Breast epithelium (tissue), 4 donors: ENCODE measurements around the gene SNX33. TPM values are rescaled to one million over a fixed set of nuclear protein-coding genes. Genes with fewer than 3 reads are reported as not detected.

Experiments
- DNase-seq, 2 donors: peaks; one replicate each; pipeline ENCODE4 v3.0.0-alpha.2; 2019; ENCODE audit warnings: low spot score in 2 of 2
- H3K27ac ChIP-seq, 2 donors: fragments of 200-600 bp; sonication (generic) in 1 of 2; one replicate each; pipeline ENCODE4 v1.5.1; 2016 to 2019; ENCODE audit warnings: mild to moderate bottlenecking in 1 of 2
- H3K27me3 ChIP-seq, 2 donors: fragments of 200-600 bp; sonication (generic) in 1 of 2; one replicate each; pipeline versions ENCODE4 v1.5.1 to v1.6.0; 2017 to 2019; ENCODE audit warnings: control low read depth in 1 of 2, mild to moderate bottlenecking in 1 of 2
- H3K36me3 ChIP-seq: fragments of 200-600 bp; one replicate; pipeline ENCODE4 v1.5.1; 2019
- H3K4me1 ChIP-seq, 2 donors: fragments of 200-600 bp; sonication (generic); one replicate each; pipeline ENCODE4 v1.5.1; 2016 to 2019; ENCODE audit warnings: control low read depth in 1 of 2
- H3K4me3 ChIP-seq, 3 donors: fragments of 200-600 bp; sonication (generic); 1 replicate in 2 of 3; 2 replicates in 1 of 3; pipeline ENCODE4 v1.5.1; 2016 to 2019; ENCODE audit warnings: mild to moderate bottlenecking in 3 of 3, moderate library complexity in 2 of 3
- H3K9me3 ChIP-seq, 2 donors: fragments of 200-600 bp; sonication (generic) in 1 of 2; one replicate each; pipeline ENCODE4 v1.5.1; 2016 to 2019; ENCODE audit warnings: control low read depth in 1 of 2
- CTCF ChIP-seq, 3 donors: fragments of 450-650 bp; IDR thresholded peaks; one replicate each; pipeline ENCODE4 v1.5.1; 2016 to 2017; ENCODE audit warnings: antibody characterized with exemption in 3 of 3, mild to moderate bottlenecking in 3 of 3, moderate library complexity in 3 of 3
- POLR2A ChIP-seq: fragments of 450-650 bp; IDR thresholded peaks from one replicate; pipeline ENCODE4 v1.6.1; 2016; ENCODE audit warnings: antibody characterized with exemption, mild to moderate bottlenecking, moderate library complexity
- POLR2AphosphoS5 ChIP-seq, 3 donors: sonication (generic); formaldehyde crosslinking; IDR thresholded peaks; one replicate each; pipeline ENCODE4 v1.6.1; 2017; ENCODE audit warnings: antibody characterized with exemption in 3 of 3
- intact Hi-C: fragments of 100-400 bp; cut with DNase I; formaldehyde crosslinking; loops from one replicate; pipeline ENCODE4 v1.15.1; 2023; ENCODE audit warnings: low total_unique reads
- total RNA-seq, 3 donors: library from RNA; depleted of rRNA; stranded (reverse); fragments of >200 nt; gene quantifications; one replicate each; pipeline ENCODE4 v1.1.0, GENCODE V29; 2016

The SNX33 gene
- total RNA-seq, 3 donors from 2014 or later, result 32.8 to 42.7 (median 36.3) TPM

DNA sequence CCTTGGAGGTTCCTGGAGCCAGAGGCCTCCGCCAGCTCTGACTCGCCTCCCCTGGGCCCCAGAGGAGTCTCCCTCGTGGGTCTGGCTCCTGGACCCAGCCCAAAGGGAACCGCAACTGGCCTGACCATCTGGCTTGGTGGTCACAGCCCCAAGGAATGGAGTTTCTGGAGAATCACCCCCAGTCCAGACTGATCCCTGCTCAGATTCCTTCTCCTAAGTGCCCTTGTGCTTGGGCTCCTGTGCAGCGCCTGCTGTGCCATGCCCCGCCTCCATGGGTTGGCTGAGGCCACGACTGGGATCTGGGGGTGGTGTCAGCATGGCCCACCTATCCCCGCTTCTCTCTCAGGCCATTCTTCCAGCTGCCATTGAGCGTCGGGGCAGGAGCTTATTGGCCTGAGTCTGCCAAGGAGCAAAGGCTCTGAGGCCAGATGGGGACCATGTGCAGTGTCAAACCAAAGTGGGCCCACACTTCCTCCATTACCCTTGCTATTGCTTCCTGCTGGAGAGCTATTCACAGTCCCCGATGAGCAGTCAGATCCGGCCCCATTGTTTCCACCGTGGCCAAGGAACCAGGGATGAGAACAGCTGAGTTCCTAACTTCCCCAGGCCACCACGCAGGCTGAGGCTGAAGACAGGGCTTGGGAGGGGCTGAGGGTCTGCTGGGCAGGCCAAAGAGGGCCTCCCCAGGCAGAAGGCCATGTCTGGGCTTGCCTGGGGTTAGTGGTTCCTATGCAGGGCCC is 46.0 kb downstream of the SNX33 start:
- intact Hi-C loops, result no loop called here
- Histone ChIP-seq H3K27me3 (no peaks in the 10 kb centered on the region), H3K36me3 (no peaks in the 10 kb centered on the region), H3K9me3 (no peaks in the 10 kb centered on the region), H3K27ac (peak overlapping the region; percentile 21 to 79), H3K4me1 (peaks cover 0 to 16% of the 10 kb centered on the region in 2 donors), H3K4me3 (peak overlapping the region in 1 of 3 donors; percentile 39)
- no peak for TF ChIP-seq CTCF (IDR thresholded peaks at IDR 0.05)
- no peak for TF ChIP-seq POLR2A
- TF ChIP-seq POLR2AphosphoS5 (IDR thresholded peaks at IDR 0.05), result no peak
- no peak for DNase-seq

DNA sequence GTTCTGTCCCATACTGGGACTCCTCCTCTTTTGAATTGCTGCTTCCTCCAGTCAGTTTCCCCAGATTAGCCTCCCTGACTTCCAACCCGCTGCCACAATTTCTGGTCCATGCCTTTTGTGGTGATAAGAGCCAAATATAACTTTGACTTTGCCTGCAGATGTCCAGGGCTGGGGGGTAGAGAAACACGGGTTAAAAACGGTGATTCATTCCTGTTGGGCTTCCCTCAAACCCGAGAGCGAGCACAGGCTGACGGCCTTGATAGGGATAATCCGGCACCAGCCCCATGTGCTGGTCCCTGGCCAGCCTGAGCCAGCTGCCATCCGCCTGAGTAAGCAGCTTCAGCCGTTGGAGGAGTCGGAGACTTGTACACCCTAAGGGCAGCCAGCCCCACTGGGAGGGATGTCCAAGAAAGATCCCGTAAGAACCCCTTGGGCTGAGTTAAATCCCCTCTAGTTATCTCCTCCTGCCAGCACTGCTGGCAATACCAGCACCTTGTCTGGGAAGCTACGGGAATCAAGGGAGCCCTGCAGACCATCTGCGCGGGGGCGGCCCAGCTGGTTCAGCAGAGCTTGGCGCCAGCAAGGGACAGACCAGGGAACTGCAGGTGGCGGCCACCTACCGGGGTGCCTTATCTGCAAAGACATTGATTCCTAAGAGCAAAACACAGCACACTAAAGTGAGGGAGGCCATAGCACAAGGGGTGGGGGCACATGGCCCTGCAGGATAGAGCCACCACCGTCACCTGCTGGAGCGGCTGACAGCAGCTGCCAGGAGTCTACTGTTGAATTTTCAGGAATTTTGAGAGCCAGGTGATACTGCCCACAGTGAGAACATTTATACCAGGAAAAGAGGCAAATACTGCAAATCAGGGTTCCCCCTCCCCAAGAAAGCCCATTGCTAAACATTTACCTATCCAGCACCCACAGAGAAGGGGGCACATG is 46.8 kb downstream of the SNX33 start:
- Histone ChIP-seq H3K36me3 (no peaks in the 10 kb centered on the region), H3K4me1 (peaks cover 0 to 17% of the 10 kb centered on the region in 2 donors)
- peak in 1 of 2 donors; percentile 55 for DNase-seq

GRCh38 chr15:75695220-75695619 is 47.5 kb downstream of the SNX33 start:
- DNase-seq, result no peak
- Histone ChIP-seq H3K27me3 (no peaks in the 10 kb centered on the region), H3K4me3 (no peak overlapping the region), H3K27ac (peak overlapping the region in 1 of 2 donors; percentile 79), H3K9me3 (no peaks in the 10 kb centered on the region), H3K36me3 (no peaks in the 10 kb centered on the region), H3K4me1 (peaks cover under 1 to 21% of the 10 kb centered on the region in 2 donors)
- intact Hi-C loops, result no loop called here
- TF ChIP-seq CTCF (IDR thresholded peaks at IDR 0.05) (no peak), POLR2A (no peak), POLR2AphosphoS5 (IDR thresholded peaks at IDR 0.05) (no peak)

More for the DNA sequence above, 46.8 kb downstream of the SNX33 start:
- H3K9me3 ChIP-seq, result no peaks in the 10 kb centered on the region
- no peaks in the 10 kb centered on the region for H3K27me3 ChIP-seq
- intact Hi-C loops, result no loop called here
- H3K27ac ChIP-seq, result peak overlapping the region; percentile 21 to 79
- TF ChIP-seq POLR2A (no peak), POLR2AphosphoS5 (IDR thresholded peaks at IDR 0.05) (no peak), CTCF (IDR thresholded peaks at IDR 0.05) (peak in 2 of 3 donors; percentile 19 to 34)
- H3K4me3 ChIP-seq, result peak overlapping the region in 1 of 3 donors; percentile 39

GRCh38 chr15:75695634-75696310 is 48.1 kb downstream of the SNX33 start:
- Histone ChIP-seq H3K4me3 (no peak overlapping the region), H3K27me3 (no peaks in the 10 kb centered on the region), H3K36me3 (no peaks in the 10 kb centered on the region), H3K4me1 (peaks cover 4 to 26% of the 10 kb centered on the region in 2 donors), H3K27ac (peak overlapping the region; percentile 3 to 66), H3K9me3 (no peaks in the 10 kb centered on the region)
- TF ChIP-seq POLR2AphosphoS5 (IDR thresholded peaks at IDR 0.05), result no peak
- TF ChIP-seq CTCF (IDR thresholded peaks at IDR 0.05), result no peak
- TF ChIP-seq POLR2A, result no peak
- intact Hi-C loops, result no loop called here
- DNase-seq, result no peak
